Kidney epithelial cell (primary cell): Measurements from ENCODE around the gene MYO7B. TPM values are rescaled to one million over a fixed set of nuclear protein-coding genes. Genes with fewer than 3 reads are reported as not detected.

ENCODE experiments used
- DNase-seq: peaks from one replicate; pipeline ENCODE4 v3.0.0-alpha.2; 2010; ENCODE audit warnings: low read depth
- H3K27me3 ChIP-seq: 2 replicates; pipeline ENCODE4 v1.6.0; 2011; ENCODE audit warnings: low read length; ENCODE audit not compliant: control insufficient read depth, insufficient read depth
- H3K36me3 ChIP-seq: 2 replicates; pipeline ENCODE4 v1.5.1; 2011; ENCODE audit warnings: low read length; ENCODE audit not compliant: control insufficient read depth, insufficient read depth
- H3K4me3 ChIP-seq: 2 replicates; pipeline ENCODE4 v1.5.1; 2011; ENCODE audit warnings: low read depth, mild to moderate bottlenecking, control low read depth, low read length
- CTCF ChIP-seq: IDR thresholded peaks from 2 replicates; pipeline ENCODE4 v1.5.1; 2011; ENCODE audit warnings: mild to moderate bottlenecking, moderate library complexity, low read length, control low read depth, inconsistent platforms; ENCODE audit not compliant: insufficient read depth, poor library complexity, severe bottlenecking
- total RNA-seq: library from RNA; depleted of rRNA; stranded (reverse); fragments of >200 nt; gene quantifications from 2 replicates; pipeline ENCODE4 v1.2.3, GENCODE V29; 2015

The MYO7B gene
- total RNA-seq, 1 donor from 2014 or later = 0.50 TPM

- Histone ChIP-seq H3K36me3 (no peaks in the 10 kb centered on the region), H3K27me3 (no peaks in the 10 kb centered on the region), H3K4me3 (no peak overlapping the region)
- no peak for DNase-seq
- no peak for TF ChIP-seq CTCF
These were observed 69.5 kb downstream of the MYO7B start for GRCh38 chr2:127604986-127605385.

GRCh38 chr2:127605691-127606263, 70.3 kb downstream of the MYO7B start:
- TF ChIP-seq CTCF = no peak
- DNase-seq = no peak
- no peaks in the 10 kb centered on the region for H3K36me3 ChIP-seq
- H3K27me3 ChIP-seq = no peaks in the 10 kb centered on the region
- H3K4me3 ChIP-seq = no peak overlapping the region

- Histone ChIP-seq H3K36me3 (no peaks in the 10 kb centered on the region), H3K27me3 (no peaks in the 10 kb centered on the region), H3K4me3 (no peak overlapping the region)
- no peak for TF ChIP-seq CTCF
- no peak for DNase-seq
These were observed 71.3 kb downstream of the MYO7B start for GRCh38 chr2:127606625-127607398.

GRCh38 chr2:127607399-127607908, 72.0 kb downstream of the MYO7B start:
- DNase-seq = no peak
- TF ChIP-seq CTCF = no peak
- Histone ChIP-seq H3K4me3 (no peak overlapping the region), H3K27me3 (no peaks in the 10 kb centered on the region), H3K36me3 (no peaks in the 10 kb centered on the region)

- no peak for TF ChIP-seq CTCF
- H3K27me3 ChIP-seq = no peaks in the 10 kb centered on the region
- no peak overlapping the region for H3K4me3 ChIP-seq
- no peaks in the 10 kb centered on the region for H3K36me3 ChIP-seq
- DNase-seq = no peak
These were observed 72.9 kb downstream of the MYO7B start for GRCh38 chr2:127608061-127609030.
